ENCODE measurements around the gene INTS14. TPM values are rescaled to one million over a fixed set of nuclear protein-coding genes. Genes with fewer than 3 reads are reported as not detected.

The INTS14 gene
- total RNA-seq, result 37.1 and 37.2 TPM in 2 replicates

DNA sequence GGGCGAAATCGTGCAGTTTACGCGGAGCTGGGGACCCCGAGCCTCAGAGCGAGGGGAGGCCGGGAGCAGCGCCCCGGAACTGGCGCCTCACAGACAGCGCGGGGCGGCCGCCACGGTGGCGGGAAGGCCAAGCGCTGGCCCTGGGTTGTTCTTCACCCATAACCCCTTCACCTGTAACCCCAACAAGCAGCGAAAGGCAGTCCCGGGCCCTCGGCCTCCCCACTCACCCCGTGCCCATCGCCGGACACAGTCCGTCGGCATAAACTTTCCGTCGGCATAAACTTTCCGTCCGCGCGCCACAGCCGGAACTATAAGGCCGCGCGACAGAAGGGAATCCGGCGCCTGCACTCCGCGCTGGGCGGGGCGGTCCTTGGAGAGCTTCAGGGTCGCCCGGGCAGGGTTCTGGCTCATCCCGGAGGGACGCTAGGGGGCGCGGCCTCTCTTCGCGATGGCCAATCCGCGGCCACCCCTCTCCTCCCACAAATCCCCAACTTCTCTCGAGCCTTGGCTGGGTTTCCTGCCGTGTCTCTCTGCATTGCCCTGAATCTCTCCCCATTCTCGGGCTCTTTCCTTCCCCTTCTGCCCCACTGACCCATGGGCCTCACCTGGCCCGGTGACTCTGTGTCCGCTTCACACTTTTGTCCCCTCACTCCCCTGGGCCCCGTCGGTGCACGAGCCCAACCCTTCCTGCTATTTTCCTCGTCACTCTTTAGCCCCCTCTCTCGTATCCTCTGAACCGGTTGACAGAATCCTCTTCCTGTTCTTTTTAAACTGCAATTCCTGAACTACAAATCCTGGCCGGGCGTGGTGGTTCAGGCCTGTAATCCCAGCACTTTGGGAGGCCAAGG, at the start of gene INTS14:
Gene INTS14, minus strand, starts transcription at position 261 of the 848 bp plus-strand sequence. CDS start 3,751 bp downstream, outside the sequence.

GRCh38 chr15:65621638-65622037, 10.7 kb upstream of the INTS14 start, which contains the start of gene SLC24A1:
SLC24A1 (plus strand) TSS chr15:65621938; CDS start chr15:65624081, 2,143 bp downstream.

GRCh38 chr15:65530318-65531111, 80.4 kb downstream of the INTS14 start, which contains the start of gene HACD3:
HACD3 (plus strand) TSS chr15:65530463; CDS start chr15:65530632, 169 bp downstream.

Other genes with a start within 250 kb of the INTS14 start
- gene IGDCC3, start 233.1 kb downstream of the INTS14 start, total RNA-seq, result not detected in 2 replicates
- gene IGDCC4, start 188.2 kb downstream of the INTS14 start, total RNA-seq, result 0.05 and 0.07 TPM in 2 replicates
- gene DPP8, start 93.4 kb downstream of the INTS14 start, total RNA-seq, result 17.0 and 18.4 TPM in 2 replicates
- gene HACD3, start 80.7 kb downstream of the INTS14 start, total RNA-seq, result 64.1 and 70.5 TPM in 2 replicates
- gene SLC24A1, start 10.8 kb upstream of the INTS14 start, total RNA-seq, result 5.1 TPM in 2 replicates
- 3.5 and 8.3 TPM in 2 replicates for gene DENND4A, start 181.2 kb upstream of the INTS14 start, total RNA-seq